NCI-H748 treated with DMSO at 0.1 percent for 48 hours (cell line): Measurements from ENCODE around the gene RBM17.
"Not testable (repeated sequence)": the region's sequence is repeated elsewhere in the genome, so short reads cannot be mapped to it uniquely, and the experiment has no call there.

ENCODE experiments used
- DNase-seq: peaks from one replicate; lab custom pipeline; 2025; lab: John Stamatoyannopoulos, UW

RBM17 gene

DNA sequence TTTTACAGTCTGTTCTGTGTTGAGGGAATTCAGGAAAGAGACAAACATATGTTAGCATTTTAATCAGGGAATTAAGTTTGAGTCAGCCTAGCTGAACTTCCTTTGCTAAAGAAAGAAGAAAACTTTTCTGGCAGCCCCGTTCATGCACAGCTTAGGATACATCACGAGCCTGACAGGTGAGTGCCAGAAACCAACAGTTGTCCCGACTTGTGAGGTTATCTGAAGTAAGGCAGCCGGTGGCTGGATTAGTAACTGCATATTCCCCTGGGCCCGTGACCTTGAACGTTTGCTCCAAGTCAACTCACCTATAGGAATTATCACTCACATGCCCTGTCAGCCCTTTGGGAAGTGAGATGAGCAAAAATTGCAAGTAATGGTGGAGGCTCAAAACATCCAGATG is 24.1 kb downstream of the RBM17 start:
- no peak for DNase-seq

DNA sequence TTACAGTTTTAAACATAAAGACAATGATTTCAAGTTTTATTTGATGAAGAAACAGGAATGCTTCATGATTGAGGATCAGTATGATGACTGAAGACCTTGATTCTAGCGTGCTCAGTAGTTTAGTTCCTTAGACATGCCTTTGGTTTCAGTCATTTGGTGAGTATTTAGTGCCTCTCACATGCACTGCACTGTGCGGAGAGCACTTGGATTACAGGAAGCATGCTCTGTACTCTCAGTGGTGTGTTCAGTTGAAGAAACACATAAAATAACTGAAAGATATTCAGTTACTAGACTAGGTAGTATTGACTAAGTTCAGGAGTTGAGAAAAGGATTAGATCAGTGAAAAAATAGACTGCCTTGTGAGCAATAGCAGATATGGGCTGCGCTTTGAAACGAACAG is 25.5 kb downstream of the RBM17 start:
- DNase-seq = no peak

DNA sequence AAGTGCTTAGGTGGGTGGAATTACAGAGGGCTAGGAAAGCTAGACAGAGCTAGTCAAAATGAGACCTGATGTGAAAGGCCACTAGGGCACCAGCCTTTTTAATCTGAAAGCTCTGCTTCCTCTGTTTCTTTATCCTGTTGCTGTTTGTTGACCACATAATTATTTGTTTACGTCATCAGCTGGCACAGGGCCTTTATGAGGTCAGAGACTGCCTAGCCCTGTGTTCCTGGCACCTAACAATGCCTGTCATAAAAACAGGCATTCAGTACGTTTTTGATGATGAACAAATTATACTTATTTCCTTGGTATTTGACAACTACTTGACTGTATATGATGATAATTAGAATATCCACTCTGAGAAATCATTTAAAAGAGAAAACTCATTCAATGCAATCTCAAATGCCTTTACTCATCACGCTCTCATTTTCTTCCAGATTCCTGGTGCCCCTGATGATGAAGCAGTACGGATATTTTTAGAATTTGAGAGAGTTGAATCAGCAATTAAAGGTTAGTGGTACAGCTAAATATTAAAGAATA is 26.0 kb downstream of the RBM17 start:
- DNase-seq = no peak

DNA sequence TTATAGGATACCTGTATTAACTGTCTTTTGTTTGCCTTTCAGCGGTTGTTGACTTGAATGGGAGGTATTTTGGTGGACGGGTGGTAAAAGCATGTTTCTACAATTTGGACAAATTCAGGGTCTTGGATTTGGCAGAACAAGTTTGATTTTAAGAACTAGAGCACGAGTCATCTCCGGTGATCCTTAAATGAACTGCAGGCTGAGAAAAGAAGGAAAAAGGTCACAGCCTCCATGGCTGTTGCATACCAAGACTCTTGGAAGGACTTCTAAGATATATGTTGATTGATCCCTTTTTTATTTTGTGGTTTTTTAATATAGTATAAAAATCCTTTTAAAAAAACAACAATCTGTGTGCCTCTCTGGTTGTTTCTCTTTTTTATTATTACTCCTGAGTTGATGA is 26.6 kb downstream of the RBM17 start:
- no peak for DNase-seq

DNA sequence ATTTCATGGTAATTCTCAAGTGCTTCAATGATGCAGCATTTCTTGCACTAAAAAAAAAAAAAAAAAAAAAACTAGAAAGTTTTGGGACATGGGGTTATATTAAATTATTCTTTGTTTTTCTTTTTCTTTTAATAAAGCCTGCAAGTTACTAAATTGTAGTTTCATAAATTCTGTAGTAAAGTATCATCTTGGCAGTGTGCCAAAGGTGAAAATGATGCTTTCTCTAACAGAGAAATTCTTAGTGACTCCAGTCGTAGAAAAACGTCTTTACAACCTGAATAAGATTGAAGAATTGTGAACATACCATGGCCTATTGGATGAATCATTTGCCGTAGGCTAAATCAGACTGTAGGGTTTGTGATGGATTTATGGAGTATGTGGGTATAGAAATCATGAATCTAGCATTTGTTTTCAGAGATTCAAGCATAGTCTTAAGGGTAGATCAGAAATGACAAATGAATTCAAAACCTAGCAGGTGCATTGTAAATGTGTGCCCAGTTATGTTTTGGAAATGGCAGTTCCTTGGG is 27.1 kb downstream of the RBM17 start:
- DNase-seq = no peak

DNA sequence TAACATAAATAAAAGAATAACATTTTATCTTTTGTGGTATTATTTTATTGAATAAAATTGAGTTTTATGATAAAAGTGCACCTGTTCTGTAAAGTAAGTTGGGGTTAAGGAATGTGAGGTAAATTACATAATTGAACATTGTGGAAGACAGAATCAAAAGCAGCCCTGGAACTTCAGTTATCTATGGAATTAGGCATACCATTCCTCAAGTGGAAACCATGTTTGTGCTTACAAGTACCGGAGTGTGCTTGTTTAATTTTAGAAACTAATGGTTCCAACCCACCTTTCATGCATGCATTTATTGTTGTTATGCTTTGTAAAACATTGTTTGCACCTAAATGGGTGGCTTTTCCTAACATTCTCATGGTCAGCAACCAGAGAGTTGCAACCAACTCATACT is 28.0 kb downstream of the RBM17 start:
- no peak for DNase-seq

DNA sequence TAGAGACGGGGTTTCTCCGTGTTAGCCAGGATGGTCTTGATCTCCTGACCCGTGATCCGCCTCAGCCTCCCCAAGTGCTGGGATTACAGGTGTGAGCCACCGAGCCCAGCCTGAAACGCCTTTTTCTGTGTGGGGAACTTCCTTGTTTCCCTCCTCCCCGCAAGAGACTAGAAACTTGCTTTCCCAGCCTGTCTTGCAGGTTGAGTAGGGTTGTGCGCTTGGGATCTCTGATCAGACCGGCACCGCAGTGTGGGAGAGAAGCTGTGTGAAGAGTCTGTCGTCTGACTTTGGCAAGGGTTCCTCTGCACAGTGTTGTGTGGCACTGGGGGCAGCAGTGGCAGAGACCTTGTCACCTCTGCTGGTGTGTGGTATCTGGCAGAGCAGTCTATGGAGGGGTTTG is 28.9 kb downstream of the RBM17 start:
- no peak for DNase-seq

DNA sequence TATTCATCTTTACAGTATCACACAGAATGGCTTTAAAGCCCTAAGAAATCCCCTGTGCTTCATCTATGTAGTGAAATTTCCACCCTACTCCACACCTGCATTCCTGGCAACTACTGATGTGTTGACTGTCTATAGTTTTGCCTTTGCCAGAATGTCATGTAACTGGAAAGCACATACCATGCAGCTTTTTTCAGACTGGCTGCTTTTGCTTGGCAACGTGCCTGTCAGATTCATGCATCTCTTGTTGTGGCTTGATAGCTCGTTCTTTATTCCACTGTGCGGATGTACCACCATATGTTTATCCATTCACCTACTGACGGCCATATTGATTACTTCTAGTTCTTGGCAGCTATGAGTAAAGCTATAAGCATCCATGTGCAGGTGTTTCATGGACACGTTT is 30.6 kb downstream of the RBM17 start:
- no peak for DNase-seq

DNA sequence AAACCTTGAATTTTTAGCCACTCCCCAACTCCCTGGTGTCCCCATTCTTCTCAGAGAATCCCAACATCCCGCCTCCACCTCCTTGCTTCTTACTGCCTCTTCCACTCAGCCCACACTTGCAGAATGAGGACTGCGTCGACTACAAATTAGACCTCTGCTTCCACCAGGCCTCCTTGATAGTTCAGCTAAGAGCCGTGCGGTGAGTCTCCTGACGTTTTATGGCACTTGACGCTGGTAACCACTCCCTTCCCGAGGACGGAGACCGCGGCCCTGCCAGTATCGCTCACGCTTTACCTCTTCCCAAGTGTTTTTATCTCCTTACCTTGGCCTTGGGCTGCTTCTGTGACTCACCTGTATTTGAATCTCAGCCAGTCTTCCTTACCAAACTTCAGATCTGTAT is 31.1 kb downstream of the RBM17 start:
- DNase-seq = no peak

DNA sequence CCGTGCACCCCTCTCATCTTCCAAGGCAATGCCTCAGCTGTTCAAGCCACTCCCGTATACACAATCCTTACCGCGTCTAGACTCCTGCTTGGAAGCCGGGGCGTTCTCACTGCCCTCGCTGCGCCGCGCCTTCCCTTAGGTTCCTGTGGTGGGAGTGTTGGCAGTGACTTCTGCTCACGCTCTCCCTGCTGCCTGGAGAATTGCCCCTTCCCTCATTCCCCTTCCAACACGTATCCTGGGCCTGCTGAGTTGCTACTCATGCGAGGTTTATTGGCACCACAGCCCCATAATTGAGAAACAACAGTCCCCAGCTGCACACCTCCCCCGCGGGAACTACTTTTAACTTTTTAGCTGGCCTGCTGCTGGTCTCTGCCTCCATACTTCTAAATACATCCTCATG is 31.9 kb downstream of the RBM17 start:
- DNase-seq = no peak

DNA sequence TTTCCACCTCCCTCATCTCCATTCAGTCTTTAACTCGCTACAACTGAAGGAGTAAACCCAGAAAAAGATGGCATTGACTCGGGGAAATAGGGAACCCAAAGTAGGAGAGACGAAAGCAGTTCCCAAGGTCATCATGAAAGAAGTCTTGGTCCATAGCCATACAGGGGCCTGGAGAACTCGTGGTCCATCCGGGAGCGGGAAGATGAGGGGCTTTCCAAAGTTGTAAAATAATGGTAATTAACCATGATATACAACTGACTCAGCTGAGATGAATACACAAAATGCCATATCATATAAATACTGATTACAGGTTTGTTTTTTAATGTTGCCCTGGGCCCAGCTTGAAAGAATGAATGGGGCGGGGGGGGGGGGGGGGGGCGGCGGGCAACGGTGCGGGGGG is 32.3 kb downstream of the RBM17 start:
- no peak for DNase-seq

DNA sequence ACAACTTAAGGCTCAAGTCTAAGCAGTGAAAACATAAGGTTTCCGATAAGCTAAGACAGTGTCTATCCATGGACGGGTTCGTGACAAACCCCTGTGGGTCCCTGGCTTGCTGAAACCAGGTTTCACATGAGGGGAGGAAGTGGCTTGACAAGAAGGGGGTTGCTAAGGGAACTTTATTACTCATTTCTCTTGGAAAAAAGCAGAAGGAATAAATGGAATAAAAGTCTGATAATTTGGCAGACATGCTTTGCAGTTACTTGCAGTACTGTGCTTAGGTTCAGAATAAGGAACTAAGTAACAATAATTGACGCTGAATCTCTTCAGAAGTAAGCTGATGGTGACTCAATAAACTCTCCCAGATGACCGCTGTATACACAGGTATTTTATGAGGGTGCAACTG is 34.7 kb downstream of the RBM17 start:
- DNase-seq = no peak

DNA sequence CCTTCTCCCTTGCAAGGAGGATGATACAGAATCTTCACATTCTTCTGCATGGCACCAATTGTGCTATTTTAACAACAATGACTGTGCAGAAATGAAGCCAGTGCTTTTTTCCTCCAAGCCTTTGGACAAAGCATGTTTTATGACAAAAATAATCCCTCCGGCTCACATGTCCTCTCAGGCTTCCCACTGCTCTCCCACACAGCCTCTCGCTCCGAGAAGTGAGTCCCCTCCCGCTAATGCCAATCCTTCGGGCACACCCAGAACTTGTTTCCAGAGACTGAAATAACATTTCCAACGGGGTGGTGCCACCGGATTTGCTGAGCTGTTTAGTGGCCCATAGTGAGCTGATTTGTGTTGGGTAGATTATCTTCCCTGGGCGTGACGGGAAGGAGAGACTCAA is 35.8 kb downstream of the RBM17 start:
- DNase-seq = no peak

DNA sequence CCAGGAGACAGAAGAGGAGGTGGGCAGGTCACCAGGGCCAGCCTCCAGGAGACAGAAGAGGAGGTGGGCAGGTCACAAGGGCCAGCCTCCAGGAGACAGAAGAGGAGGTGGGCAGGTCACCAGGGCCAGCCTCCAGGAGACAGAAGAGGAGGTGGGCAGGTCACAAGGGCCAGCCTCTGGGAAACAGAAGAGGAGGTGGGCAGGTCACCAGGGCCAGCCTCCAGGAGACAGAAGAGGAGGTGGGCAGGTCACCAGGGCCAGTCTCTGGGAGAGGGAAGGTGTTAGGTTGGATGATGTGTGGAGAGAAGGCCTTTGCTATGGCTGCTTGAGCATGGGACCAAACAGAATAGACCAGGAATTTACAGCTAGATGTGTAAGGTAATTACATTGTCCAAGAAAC is 38.6 kb downstream of the RBM17 start:
- DNase-seq = not testable (repeated sequence)

DNA sequence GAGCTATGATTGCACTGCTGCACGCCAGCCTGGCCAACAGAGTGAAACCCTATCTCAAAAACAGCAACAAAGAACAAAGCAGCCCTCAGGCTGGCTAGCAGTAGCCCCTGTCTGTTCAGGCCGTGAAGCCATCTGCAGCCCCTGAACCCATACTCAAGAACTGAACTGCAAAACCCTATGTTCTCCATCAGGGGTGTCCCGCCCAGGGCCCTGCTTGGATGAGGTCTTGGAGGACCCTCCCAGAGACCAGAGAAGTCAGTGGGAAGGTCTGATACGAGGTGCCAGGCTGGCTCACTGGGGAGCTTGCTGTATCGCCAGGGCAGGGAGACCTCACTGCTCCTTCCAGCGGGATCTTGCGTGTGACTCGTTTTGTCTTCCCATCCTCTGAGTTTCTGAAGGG is 39.3 kb downstream of the RBM17 start:
- no peak for DNase-seq

DNA sequence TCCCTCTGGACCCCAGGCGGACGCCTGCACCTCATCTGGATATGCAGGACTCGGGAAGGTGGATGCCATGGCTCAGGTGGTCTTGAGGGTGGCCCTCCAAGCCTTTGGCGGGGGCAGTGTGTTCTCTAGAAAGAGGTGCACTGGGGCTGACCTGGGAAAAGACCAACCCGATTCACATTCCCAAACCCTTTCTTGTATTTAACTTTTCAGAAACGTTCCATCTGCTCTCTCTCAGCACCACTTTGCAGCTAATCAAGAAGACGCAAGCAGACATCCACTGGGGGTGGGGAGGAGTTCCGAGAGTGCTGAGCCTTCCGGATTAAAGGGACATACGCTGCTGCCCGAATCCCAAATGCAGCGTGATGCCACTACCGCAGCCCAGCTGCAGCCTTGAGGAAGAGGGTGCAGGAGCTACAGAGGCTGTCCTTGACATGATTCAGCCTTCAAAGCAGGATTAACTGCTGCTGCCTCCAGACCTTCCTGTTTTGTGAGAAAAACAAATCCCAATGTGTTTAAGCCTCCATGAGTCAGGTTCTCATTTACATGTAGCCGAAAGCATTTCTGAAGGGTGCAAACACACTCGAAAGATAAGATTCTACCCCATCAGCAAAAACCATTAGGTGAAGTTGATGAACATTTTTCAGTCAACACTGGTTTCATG is 39.9 kb downstream of the RBM17 start:
- no peak for DNase-seq

DNA sequence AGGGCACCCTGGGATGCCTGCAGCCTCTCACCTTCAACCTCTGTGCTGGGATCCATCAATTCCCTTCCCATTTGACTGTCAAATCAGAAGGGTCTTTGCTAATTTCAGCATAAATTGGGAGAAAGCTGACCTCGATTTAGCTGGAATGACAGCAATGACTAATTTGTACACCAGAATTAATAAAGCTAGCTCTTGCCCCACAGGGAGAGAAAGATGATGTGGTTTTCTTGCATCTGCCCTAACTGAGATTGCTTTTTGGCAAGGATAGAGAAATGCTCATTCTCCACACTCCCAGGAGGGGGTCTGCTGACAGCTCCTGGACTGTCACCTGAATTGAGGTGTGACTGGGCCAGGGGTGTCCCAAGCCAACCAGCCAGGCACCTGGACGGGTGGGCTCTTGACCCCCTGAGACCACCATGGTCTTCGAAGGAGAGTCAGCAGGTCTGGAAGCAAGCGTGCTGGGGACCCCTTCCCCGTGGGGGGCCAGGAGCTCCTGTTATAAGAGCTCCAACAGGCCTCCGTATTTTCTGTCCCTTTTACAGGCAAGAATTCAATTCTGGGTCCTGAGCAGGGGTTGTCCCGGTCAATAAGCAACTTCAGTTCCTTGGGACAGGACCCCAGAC is 42.1 kb downstream of the RBM17 start:
- DNase-seq = no peak

DNA sequence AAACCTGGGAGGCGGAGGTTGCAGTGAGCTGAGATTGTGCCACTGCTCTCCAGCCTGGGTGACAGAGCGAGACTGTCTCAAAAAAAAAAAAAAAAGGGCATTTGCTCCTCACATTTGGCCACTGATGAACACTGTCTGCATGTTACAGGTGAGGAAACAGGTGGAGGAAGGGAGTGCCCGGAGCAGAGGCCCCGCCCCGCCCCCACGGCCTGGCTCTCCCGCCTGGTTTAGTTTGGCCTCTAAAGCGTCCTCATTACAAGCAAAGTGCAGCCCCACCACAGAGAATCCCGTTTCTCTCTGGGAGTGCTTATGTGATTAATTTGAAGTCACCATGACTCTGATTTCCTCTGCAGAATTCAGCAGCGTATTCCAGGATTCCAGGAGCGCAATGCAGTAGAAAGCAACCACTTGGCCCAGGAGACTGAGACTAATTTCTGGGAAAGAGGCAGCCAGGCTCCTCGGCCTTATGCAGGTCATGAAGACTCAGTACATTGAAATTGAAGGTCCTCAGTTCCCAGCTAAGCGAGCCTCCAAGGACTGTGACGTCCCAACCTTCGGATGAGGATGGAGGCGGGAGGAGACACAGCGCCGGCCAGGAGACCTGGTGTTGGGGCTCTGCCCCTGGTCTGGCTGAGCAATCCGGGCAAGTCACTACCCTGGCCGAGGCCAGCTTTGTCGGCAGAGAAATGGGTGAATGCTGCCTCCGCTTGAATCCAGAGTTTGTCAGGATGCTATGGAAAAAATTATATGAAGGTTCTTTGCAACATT is 44.7 kb downstream of the RBM17 start:
- no peak for DNase-seq

DNA sequence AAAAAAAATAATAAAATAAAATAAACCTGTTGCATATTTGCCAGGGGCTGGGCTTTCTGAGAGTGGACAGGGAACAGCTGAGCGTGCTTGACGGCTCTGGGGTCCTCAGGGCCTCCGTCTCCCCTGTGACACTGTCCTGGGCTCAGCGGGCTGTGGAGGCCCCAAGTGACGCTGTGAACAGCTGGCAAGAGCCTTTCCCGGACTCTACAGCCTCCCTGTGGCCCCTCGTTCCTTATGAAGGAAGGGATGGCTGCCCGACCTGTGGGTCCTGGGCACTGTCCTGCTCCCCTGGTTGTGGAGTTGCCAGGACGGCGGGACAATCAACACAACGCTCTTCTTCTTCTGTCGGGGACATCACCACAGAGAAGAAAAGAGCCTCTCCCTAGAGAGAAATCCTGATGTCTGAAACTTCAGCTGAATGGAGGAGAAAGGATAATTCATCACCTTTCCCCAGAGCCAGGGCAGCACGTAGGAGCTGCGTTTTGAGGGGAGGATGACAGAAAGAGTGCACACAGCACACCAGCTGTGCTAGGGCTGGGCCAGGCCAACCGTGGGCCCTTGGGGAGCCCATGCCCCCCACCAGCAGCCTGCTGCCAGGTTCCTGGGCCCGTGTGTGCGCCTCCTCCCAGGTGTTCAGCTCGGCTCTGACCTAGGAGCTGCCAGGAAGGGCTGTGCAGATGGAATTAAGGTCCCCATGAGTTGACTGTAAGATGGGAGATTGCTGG is 45.4 kb downstream of the RBM17 start:
- no peak for DNase-seq

DNA sequence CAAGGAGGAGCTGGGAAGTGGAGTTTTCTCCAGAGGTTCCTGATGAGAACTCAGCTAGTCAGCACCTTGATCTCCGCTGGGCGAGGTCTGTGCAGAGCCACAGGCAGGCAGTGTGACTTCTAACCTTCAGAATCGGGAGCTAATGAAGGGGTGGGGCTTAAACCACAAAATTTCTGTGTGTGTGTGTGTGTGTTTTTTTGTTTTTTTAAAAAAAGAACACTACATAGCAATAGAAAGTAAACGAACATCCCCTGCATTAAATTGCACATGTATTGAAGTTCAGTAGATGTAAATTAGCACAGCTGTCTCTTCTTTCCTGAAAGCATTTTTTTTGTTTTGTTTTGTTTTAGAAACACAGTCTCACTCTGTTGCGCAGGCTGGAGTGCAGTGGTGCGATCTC is 46.2 kb downstream of the RBM17 start:
- DNase-seq = no peak

DNA sequence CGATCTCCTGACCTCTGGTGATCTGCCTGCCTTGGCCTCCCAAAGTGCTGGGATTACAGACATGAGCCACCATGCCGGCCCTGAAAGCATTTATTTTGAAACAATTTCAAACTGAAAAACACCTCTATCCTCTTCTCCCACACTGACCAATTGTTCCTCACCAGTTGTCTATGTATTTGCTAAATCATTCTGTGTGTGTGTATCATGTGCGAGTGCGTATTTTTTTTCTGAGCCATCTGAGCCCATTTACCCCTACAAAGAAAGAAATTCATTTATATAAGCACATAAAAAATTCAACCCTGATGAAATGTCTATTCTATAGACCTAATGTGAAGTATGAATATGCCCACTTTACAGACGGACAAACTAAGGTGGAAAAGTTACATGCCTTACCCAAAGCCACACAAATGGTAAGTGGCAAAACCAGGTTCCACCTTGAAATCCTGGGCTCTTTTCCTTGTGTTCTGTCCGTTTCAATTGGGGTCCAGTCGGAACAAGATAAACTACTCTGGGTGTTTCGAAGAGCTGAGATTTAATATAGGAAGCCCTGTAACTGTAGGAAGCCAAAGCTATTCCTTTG is 46.8 kb downstream of the RBM17 start:
- DNase-seq = no peak
